Trophoblast cell (in vitro differentiated cells and primary cell): Measurements from ENCODE around the gene TNFRSF12A.
"Not testable (repeated sequence)": the region's sequence is repeated elsewhere in the genome, so short reads cannot be mapped to it uniquely, and the experiment has no call there.

Source experiments
- DNase-seq, 2 donors: peaks; one replicate each; pipeline ENCODE4 v3.0.0-alpha.2; 2016
- H2AFZ ChIP-seq: 2 replicates; pipeline ENCODE4 v1.6.1; 2013; ENCODE audit warnings: low read length, moderate library complexity, mild to moderate bottlenecking; ENCODE audit not compliant: insufficient read depth, poor library complexity
- H2AK5ac ChIP-seq: 2 replicates; pipeline ENCODE4 v1.6.1; 2013; ENCODE audit warnings: mild to moderate bottlenecking, low read length
- H2BK120ac ChIP-seq: 2 replicates; pipeline ENCODE4 v1.6.1; 2013; ENCODE audit warnings: low read length, mild to moderate bottlenecking, moderate library complexity; ENCODE audit not compliant: insufficient read depth, poor library complexity
- H2BK12ac ChIP-seq: 2 replicates; pipeline ENCODE4 v1.6.1; 2013; ENCODE audit warnings: mild to moderate bottlenecking, low read length, moderate library complexity
- H2BK5ac ChIP-seq: 2 replicates; pipeline ENCODE4 v1.6.1; 2013; ENCODE audit warnings: low read length, low read depth, moderate library complexity, mild to moderate bottlenecking; ENCODE audit not compliant: poor library complexity
- H3K14ac ChIP-seq: 2 replicates; pipeline ENCODE4 v1.6.1; 2013; ENCODE audit warnings: mild to moderate bottlenecking, low read length
- H3K18ac ChIP-seq: 2 replicates; pipeline ENCODE4 v1.6.1; 2013; ENCODE audit warnings: mild to moderate bottlenecking, low read length
- H3K23ac ChIP-seq: 2 replicates; pipeline ENCODE4 v1.6.1; 2013; ENCODE audit warnings: low read length
- H3K27ac ChIP-seq: 2 replicates; pipeline ENCODE4 v1.5.1; 2013; ENCODE audit warnings: low read depth, mild to moderate bottlenecking, inconsistent platforms, low read length, moderate library complexity
- H3K27me3 ChIP-seq: 2 replicates; pipeline ENCODE4 v1.6.1; 2013; ENCODE audit warnings: inconsistent platforms, mild to moderate bottlenecking, low read length, moderate library complexity; ENCODE audit not compliant: insufficient read depth
- H3K36me3 ChIP-seq, 2 experiments: 1 replicate in 1 of 2; 2 replicates in 1 of 2; pipeline ENCODE4 v1.6.1; 2013; ENCODE audit warnings: low read length in 2 of 2, mild to moderate bottlenecking in 2 of 2, moderate library complexity in 1 of 2; ENCODE audit not compliant: insufficient read depth in 2 of 2, control insufficient read depth in 1 of 2
- H3K4ac ChIP-seq: 2 replicates; pipeline ENCODE4 v1.6.1; 2013; ENCODE audit warnings: low read depth, mild to moderate bottlenecking, low read length, moderate library complexity
- H3K4me1 ChIP-seq, 2 experiments: 1 replicate in 1 of 2; 2 replicates in 1 of 2; pipeline ENCODE4 v1.6.1; 2013; ENCODE audit warnings: low read length in 2 of 2, mild to moderate bottlenecking in 2 of 2, moderate library complexity in 1 of 2; ENCODE audit not compliant: insufficient read depth in 2 of 2, control insufficient read depth in 1 of 2
- H3K4me2 ChIP-seq: 2 replicates; pipeline ENCODE4 v1.6.1; 2013; ENCODE audit warnings: inconsistent platforms, mild to moderate bottlenecking, low read length, moderate library complexity
- H3K4me3 ChIP-seq: 2 replicates; pipeline ENCODE4 v1.5.1; 2013; ENCODE audit warnings: mild to moderate bottlenecking, low read depth, low read length, inconsistent platforms
- H3K79me1 ChIP-seq: one replicate; pipeline ENCODE4 v1.6.1; 2013; ENCODE audit warnings: low read length
- H3K79me2 ChIP-seq: 2 replicates; pipeline ENCODE4 v1.6.1; 2013; ENCODE audit warnings: low read length, mild to moderate bottlenecking; ENCODE audit not compliant: control insufficient read depth, insufficient read depth, poor library complexity
- H3K9ac ChIP-seq: 2 replicates; pipeline ENCODE4 v1.6.1; 2013; ENCODE audit warnings: mild to moderate bottlenecking, low read length
- H3K9me3 ChIP-seq: 2 replicates; pipeline ENCODE4 v1.6.1; 2013; ENCODE audit warnings: low read depth, mild to moderate bottlenecking, control low read depth, inconsistent platforms, low read length; ENCODE audit not compliant: insufficient read depth
- H4K12ac ChIP-seq: 2 replicates; pipeline ENCODE4 v1.6.1; 2013; ENCODE audit warnings: low read depth, mild to moderate bottlenecking, low read length, moderate library complexity
- H4K8ac ChIP-seq: 2 replicates; pipeline ENCODE4 v1.6.1; 2013; ENCODE audit warnings: low read depth, mild to moderate bottlenecking, low read length, moderate library complexity
- H4K91ac ChIP-seq: one replicate; pipeline ENCODE4 v1.6.1; 2013; ENCODE audit warnings: low read depth, mild to moderate bottlenecking, low read length, moderate library complexity
- WGBS: extraction: QIAGEN DNeasy Blood & Tissue Kit; methylation state at CpG from one replicate; pipeline ENCODE4 v1.1.7; 2013; ENCODE audit warnings: missing lambda C conversion rate; ENCODE audit not compliant: insufficient read length, insufficient coverage; ENCODE audit errors: extremely low coverage; 5-methylcytosine and 5-hydroxymethylcytosine counted together

The TNFRSF12A gene

GRCh38 chr16:3066440-3066748 is 46.2 kb downstream of the TNFRSF12A start:
- Histone ChIP-seq H3K4ac (no peak overlapping the region), H3K9ac (no peak overlapping the region), H2AFZ (no peak overlapping the region), H3K4me2 (no peak overlapping the region), H3K18ac (no peak overlapping the region), H3K36me3 (no peaks in the 10 kb centered on the region), H3K23ac (no peak overlapping the region), H3K4me1 (peaks cover 5 to 8% of the 10 kb centered on the region in 2 experiments), H3K9me3 (no peaks in the 10 kb centered on the region), H4K12ac (no peak overlapping the region), H3K79me1 (no peaks in the 10 kb centered on the region), H2BK120ac (no peak overlapping the region), H2BK12ac (no peak overlapping the region), H3K27ac (no peak overlapping the region), H2BK5ac (no peak overlapping the region), H3K14ac (no peak overlapping the region), H4K91ac (no peak overlapping the region), H2AK5ac (no peak overlapping the region), H3K27me3 (no peaks in the 10 kb centered on the region), H3K4me3 (no peak overlapping the region), H3K79me2 (no peaks in the 10 kb centered on the region), H4K8ac (no peak overlapping the region)
- WGBS = no CpG with 5 or more reads among the region's 7 CpGs
- no peak for DNase-seq

- Histone ChIP-seq H3K9ac (no peak overlapping the region), H3K79me2 (no peaks in the 10 kb centered on the region), H2AK5ac (no peak overlapping the region), H4K91ac (no peak overlapping the region), H4K8ac (no peak overlapping the region), H3K4ac (no peak overlapping the region), H3K9me3 (no peaks in the 10 kb centered on the region), H3K23ac (no peak overlapping the region), H3K18ac (no peak overlapping the region), H3K27me3 (no peaks in the 10 kb centered on the region), H2BK5ac (no peak overlapping the region), H3K14ac (no peak overlapping the region), H3K4me1 (peaks cover 5 to 8% of the 10 kb centered on the region in 2 experiments), H2BK120ac (no peak overlapping the region), H4K12ac (no peak overlapping the region), H3K4me3 (no peak overlapping the region), H3K27ac (no peak overlapping the region), H3K79me1 (no peaks in the 10 kb centered on the region), H3K36me3 (no peaks in the 10 kb centered on the region), H2AFZ (no peak overlapping the region), H2BK12ac (no peak overlapping the region), H3K4me2 (no peak overlapping the region)
- WGBS = no CpG with 5 or more reads among the region's 4 CpGs
- DNase-seq = no peak
Observed at GRCh38 chr16:3068487-3068886, 48.3 kb downstream of the TNFRSF12A start.

DNA sequence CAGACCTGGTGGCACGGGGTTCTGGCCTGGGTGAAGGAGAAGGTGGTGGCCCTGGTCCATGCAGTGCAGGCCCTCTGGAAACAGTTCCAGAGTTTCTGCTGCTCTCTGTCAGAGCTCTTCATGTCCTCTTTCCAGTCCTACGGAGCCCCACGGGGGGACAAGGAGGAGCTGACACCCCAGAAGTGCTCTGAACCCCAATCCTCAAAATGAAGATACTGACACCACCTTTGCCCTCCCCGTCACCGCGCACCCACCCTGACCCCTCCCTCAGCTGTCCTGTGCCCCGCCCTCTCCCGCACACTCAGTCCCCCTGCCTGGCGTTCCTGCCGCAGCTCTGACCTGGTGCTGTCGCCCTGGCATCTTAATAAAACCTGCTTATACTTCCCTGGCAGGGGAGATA is 49.0 kb downstream of the TNFRSF12A start:
- DNase-seq, H3K9ac ChIP-seq: not testable (repeated sequence)

GRCh38 chr16:3070608-3071111 is 50.5 kb downstream of the TNFRSF12A start:
- Histone ChIP-seq H3K23ac (no peak overlapping the region), H3K36me3 (no peaks in the 10 kb centered on the region), H4K8ac (no peak overlapping the region), H2AK5ac (no peak overlapping the region), H3K9me3 (no peaks in the 10 kb centered on the region), H3K27me3 (no peaks in the 10 kb centered on the region), H2AFZ (no peak overlapping the region), H4K12ac (no peak overlapping the region), H2BK120ac (no peak overlapping the region), H3K4me2 (no peak overlapping the region), H3K79me1 (no peaks in the 10 kb centered on the region), H3K18ac (no peak overlapping the region), H3K4me1 (no peaks in the 10 kb centered on the region), H2BK12ac (no peak overlapping the region), H4K91ac (no peak overlapping the region), H3K14ac (no peak overlapping the region), H3K79me2 (no peaks in the 10 kb centered on the region), H3K9ac (no peak overlapping the region), H3K4me3 (no peak overlapping the region), H2BK5ac (no peak overlapping the region), H3K4ac (no peak overlapping the region), H3K27ac (no peak overlapping the region)
- WGBS = no CpG with 5 or more reads among the region's 9 CpGs
- DNase-seq = no peak

More for the DNA sequence above, 49.0 kb downstream of the TNFRSF12A start:
- H3K14ac ChIP-seq, H3K4me2 ChIP-seq, H2BK5ac ChIP-seq, H4K91ac ChIP-seq, H3K4me1 ChIP-seq, H3K27ac ChIP-seq, H3K27me3 ChIP-seq, H2BK12ac ChIP-seq, H3K36me3 ChIP-seq, H3K9me3 ChIP-seq, H3K79me2 ChIP-seq, H3K4me3 ChIP-seq, H3K23ac ChIP-seq, H3K79me1 ChIP-seq, H2AFZ ChIP-seq, H3K4ac ChIP-seq, H4K8ac ChIP-seq, H2AK5ac ChIP-seq, H4K12ac ChIP-seq, H3K18ac ChIP-seq, H2BK120ac ChIP-seq: not testable (repeated sequence)
- no CpG with 5 or more reads among the region's 11 CpGs for WGBS
